HG02970 (cell line): ENCODE data around the gene BECN2.
"Not testable (repeated sequence)": the region's sequence is repeated elsewhere in the genome, so short reads cannot be mapped to it uniquely, and the experiment has no call there.

Experiments used
- ATAC-seq: cut with Tn5 transposase; IDR thresholded peaks from one replicate; pipeline ENCODE4 v1.9.1; 2021; ENCODE audit warnings: mild to moderate bottlenecking, moderate library complexity, moderate number of reproducible peaks; ENCODE audit not compliant: unreplicated experiment, low FRiP score

Gene BECN2

DNA sequence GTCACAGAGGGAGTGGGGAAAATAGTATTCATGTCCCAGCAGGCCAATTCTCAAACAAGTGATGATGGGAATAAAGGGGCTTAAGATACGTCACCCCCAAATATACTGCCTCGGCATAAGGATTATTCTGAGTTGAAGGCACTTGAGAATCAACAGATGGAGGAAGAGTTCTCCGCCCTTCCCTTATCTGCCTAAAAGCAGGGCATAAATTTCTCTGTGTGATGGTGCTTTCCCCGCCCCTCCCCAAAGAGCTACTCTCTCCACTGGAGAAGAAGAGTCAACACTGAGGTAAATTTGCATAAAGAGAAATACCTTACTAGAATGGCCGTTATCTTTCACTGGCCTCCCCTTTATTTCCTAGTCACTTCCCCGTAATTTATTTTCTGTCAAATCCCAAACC is 18.7 kb downstream of the BECN2 start:
- ATAC-seq, result no peak

DNA sequence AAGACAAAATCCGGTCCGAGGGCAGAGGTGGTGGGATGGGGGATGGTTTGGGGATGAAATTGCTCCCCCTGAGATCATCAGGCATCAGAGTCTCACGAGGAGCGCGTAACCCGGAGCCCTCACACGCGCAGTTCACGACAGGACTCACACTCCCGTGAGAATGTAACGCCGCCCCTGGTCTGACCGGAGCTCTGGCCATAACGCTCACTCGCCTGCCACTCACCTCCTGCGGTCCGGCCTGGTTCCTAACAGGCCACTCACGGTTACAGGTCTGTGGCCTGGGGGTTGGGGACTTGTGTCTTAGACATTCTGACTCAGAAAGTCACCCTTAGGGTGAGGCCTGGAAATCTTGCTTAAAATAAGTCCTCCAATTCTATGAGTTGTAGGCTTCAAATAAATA is 21.5 kb downstream of the BECN2 start:
- ATAC-seq, result no peak

DNA sequence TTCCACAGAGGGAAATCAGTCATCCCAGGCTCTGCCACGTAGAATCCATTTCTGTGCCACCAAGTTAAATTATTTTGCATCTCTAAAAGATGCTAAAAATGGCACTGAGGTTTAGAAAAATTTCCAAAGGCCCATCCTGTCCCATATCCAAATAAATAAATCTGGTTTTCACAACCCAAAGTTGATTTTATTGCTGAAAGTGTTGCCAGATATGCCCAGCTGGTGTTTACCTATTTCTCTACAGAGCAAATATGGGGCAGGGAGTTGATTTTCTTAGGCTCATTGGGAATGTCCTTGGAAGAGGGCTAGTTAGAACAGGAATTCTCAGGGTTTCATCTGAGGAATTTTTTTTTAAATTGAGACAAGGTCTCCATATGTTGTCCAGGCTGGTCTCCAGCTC is 22.4 kb downstream of the BECN2 start:
- no peak for ATAC-seq

DNA sequence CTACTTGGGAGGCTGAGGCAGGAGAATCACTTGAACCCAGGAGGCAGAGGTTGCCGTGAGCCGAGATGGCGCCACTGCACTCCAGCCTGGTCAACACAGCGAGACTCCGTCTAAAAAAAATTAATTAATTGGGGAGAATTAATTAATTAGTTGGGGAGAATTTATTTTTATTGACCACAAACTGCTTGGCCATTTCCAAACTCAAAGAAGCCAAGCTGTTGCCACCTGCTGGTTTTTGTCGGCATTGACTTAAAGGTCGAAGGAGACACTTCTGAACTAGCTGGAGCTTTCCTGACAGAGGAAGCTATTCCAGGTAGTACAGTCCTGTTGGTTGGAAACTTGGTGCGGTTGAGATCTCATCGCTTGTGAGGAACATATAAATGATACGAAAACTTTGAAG is 28.2 kb downstream of the BECN2 start:
- ATAC-seq, result no peak

DNA sequence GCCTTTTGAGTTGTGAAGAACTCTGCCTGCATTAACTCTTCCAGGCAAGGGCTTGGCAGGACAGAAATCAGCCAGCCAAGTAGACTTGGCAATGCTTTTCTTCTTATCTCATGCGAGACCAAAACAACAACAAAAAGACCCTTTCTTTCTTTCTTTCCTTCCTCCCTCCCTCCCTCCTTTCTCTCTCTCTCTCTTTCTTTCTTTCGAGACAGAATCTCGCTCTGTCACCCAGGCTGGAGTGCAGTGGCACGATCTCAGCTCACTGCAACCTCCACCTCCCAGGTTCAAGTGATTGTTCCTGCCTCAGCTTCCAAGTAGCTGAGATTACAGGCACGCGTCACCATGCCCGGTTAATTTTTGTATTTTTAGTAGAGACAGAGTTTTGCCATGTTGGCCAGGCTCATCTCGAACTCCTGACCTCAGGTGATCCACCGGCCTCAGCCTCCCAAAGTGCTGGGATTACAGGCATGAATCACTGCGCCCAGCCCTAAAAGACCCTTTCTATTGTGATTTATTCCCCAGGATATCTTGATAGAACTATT is 30.9 kb downstream of the BECN2 start:
- ATAC-seq, result not testable (repeated sequence)

DNA sequence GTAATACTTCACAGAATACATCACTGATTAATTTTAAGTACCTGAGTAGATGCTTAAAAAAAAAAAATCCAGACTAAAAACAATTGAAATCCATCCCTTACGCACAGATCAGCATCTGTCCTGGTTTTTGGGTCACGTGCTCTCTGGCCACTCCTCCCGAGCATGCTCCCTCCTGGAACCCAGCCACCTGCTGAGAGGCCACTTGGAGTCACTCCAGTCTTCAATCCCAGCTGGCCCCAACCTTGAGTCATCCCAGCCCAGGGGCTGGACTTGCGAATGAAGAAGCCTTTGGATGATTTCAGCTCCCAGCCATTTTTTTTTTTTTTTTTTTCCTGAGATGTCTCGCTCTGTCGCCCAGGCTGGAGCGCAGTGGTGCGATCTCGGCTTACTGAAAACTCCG is 32.5 kb downstream of the BECN2 start:
- no peak for ATAC-seq

DNA sequence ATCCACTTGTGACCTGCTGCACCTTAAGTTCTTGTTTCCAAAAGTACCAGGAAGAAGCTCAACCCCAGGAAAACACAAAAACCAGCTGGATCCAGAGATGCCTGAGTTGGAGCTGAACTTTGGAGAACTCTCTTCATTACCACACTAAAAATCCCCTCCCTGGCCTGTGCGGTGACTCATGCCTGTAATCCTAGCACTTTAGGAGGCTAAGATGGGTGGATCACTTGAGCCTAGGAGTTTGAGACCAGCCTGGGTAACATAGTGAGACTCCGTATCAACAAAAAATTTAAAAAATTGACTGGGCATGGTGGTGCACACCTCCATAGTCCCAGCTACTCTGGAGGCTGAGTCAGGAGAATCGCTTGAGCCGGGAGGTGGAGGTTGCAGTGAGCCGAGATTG is 35.2 kb downstream of the BECN2 start:
- ATAC-seq, result no peak

DNA sequence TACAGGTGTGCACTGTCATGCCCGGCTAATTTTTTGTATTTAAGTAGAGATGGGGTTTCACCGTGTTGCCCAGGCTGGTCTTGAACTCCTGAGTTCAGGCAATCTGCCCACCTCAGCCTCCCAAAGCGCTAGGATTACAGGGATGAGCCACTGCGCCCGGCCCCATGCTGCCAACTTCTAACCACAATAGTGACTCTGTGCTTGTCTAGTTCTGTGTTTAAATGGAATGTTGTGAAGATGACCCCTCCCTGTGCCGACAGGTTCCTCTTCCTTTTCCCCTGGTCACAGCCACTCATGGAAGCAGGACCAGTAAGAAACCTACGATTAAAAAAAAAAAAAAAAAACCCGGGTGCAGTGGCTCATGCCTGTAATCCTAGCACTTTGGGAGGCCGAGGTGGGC is 36.6 kb downstream of the BECN2 start:
- no peak for ATAC-seq

DNA sequence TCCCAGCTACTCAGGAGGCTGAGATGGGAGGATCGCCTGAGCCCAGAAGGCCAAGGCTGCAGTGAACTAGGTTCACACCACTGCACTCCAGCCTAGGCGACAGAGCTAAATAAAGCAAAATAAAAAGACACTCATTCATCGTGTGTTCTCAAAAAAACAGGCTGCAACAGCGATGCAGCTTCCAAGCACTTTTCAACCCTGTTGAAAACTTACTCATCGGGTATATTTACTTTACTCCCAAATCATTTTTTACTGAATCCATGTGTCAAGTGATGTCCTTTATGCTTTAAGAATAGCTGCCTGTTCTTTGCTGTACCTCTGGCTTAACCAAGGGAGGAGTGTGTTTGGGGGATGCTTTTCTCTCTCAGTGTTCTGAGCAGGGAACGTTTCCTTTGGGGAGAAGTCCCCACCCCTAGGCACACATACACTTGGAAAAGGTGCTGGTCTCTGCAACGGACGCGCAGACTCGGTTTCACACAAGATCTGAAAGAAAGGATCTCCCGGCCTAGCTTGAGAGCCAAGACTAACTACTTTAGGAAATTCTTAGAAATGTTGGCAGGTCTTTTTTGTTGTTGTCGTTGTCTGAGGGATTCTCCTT is 39.9 kb downstream of the BECN2 start:
- no peak for ATAC-seq

DNA sequence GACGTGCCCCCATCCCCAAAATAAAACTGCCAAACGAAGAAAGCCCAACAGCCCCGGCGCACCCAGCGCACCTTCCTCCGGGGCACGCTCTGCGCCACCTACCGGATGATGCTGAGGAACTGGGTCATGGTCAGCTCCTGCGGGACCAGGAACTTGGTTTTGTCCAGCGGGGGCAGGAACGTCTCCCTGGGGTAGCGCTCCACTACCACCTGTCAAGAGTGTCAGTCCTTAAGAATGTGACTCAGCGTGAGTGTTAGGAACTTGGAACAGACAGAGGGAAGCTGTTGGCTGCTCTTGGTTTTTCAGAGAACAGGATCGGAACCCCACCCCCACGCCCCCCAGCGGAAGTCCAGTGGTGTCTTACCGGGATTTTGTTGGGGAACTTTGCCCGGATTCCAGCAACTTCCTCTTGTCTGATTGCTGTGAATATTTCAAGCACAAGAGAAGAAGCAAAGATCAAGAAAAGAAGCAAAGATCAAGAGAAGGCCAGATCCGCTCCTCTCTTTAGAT is 40.9 kb downstream of the BECN2 start:
- peak; percentile 72 for ATAC-seq

DNA sequence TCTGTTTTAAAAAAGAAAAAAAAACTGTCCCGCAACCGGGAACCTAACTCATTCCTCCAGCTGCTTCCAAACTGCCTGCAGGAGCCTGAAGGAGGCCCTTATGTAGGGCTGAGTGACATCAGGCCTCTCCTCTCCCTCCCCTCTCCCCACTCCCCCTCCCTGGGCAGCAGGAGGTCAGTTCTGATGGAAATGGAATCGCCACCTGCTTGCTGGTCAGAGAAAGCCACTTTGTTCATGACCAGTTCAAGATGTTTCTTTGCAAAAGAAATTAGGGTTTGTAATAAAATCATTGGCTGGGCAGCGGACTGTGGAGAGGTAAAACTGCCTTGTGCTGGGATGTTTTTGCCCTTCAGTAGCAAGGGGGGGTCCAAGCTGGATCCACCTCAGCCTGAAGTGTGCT is 41.5 kb downstream of the BECN2 start, which contains the start of gene MAP1LC3C:
TSS of gene MAP1LC3C (minus strand) at position 73 of the 400 bp plus-strand sequence. CDS start 90 bp downstream, outside the sequence.
- no peak for ATAC-seq

DNA sequence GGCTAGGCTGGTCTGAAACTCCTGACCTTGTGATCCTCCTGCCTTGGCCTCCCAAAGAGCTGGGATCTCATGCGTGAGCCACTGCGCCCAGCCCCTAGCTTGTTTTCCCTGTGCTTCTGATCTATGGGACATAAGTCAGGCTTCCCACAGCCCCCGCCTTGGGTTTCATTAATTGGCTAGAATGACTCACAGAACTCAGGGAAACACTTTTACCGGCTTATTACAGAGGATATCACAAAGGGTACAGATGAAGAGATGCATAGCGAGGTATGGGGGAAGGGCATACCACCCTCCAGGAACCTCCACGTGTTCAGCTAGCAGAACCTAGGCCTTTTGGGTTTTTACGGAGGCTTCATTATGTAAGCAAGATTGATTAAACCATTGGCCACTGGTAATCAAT is 42.9 kb downstream of the BECN2 start:
- no peak for ATAC-seq

DNA sequence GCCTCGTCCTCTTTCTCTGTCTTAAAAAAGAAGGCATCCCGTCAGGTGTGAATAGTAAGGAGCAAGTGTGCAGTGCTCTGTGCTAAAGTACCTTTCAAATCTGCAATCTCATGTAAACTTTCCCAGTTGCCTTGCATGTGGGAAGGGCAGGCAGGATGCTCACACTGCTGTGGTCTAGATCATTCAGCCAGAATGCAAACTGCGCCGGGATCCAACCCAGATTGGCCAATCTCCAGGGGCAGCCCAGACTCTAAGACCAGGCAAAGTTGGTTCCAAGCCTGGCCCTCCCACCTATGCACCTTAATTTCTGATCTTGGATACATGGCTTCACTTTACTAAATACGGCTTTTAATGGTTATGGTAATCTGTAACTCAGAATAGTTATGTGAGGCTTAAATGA is 44.5 kb downstream of the BECN2 start:
- no peak for ATAC-seq

DNA sequence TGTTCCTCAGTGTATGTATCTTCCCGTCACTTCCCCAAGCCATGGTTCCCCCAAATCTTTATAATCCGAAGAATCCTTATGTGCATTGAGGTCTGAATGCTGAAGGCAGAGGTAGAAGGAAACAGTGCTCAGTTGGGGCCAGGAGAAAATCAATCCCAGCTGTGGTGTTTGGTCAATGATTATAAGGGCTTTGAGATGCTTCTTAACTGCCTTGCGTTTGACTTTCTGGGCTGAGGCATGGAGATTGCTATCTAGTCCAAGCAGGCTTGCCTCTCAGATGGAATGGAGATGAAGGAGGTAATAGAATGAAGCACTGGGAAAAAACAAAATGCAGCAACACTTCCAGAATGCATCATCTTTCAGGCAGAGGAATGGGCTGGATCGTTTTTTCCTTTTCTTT is 44.9 kb downstream of the BECN2 start:
- no peak for ATAC-seq

DNA sequence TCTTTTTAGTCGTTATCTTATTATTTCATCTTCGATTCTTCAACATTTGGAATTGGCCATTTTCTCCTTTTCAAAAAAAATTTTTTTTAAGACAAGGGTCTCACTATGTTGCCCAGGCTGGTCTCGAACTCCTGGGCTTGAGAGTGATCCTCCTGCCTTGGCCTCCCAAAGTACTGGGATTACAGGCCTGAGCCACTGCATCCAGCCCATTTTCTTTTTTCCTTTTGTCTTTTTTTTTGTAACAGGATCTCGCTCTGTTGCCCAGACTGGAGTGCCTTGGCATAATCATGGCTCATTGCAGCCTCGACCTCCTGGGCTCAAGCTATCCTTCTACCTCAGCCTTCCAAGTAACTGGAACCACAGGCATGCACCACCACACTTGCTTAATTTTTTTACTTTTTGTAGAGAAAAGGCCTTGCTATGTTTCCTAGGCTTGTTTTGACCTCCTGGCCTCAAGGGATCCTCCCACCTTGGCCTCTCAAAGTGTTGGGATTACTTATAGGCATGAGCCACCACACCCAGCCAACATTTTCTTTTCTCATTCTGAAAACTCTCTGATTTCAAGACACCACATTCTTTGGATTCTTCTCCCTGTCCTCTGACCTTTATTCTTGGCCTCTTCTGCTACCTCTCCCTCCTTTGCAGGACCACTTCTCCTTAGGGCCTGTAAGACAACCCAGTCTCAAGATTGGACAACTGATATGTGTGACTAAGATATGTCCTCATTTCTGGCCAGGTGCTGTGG is 47.4 kb downstream of the BECN2 start:
- no peak for ATAC-seq

DNA sequence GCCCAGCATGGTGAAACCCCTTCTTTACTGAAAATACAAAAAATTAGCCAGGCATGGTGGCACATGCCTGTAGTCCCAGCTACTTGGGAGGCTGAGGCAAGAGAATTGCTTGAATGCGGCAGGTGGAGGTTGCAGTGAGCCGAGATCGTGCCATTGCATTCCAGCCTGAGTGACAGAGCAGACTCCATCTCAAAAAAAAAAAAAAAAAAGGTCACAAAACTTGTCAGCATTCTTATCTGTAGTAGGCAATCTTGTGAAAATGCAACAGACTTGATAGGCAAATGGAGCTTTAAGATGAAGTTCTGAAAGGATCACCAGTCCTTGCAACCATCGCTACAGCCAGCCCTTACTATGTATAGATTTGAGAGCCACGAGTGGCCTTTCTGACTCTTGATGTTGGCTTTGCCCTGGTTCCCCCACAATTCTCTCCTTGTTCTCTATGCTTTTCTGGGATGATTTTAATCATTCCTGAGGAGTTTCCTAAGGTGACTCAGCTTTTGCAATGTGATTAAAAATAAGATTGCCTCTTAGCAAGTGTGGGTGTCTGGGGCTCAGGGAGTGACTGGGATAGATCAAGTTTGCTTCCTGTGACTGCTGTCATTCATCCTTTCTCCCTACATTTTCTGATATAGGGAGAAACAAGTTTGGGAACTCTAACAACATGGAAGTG is 48.4 kb downstream of the BECN2 start:
- ATAC-seq, result no peak

DNA sequence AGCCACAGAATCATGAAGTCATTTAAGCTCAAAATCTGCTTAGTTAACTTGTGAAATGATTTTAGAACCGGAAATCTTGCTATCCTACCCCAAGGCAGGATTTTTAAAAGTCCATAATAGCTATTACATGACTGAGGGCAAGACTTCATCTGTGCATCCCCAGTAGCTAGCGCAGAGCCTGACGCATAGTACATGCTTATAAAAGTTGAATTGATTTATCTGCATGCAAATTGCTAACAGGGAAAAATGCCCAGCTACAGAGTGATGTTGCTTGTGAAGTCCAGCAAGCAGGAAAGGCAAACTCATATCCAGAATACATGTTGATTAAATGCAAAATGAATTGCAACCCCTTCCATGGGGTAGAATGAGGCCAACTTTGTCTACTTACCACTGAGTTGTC is 49.4 kb downstream of the BECN2 start:
- no peak for ATAC-seq
